Measurements from ENCODE around the gene B3GNT5.

DNA sequence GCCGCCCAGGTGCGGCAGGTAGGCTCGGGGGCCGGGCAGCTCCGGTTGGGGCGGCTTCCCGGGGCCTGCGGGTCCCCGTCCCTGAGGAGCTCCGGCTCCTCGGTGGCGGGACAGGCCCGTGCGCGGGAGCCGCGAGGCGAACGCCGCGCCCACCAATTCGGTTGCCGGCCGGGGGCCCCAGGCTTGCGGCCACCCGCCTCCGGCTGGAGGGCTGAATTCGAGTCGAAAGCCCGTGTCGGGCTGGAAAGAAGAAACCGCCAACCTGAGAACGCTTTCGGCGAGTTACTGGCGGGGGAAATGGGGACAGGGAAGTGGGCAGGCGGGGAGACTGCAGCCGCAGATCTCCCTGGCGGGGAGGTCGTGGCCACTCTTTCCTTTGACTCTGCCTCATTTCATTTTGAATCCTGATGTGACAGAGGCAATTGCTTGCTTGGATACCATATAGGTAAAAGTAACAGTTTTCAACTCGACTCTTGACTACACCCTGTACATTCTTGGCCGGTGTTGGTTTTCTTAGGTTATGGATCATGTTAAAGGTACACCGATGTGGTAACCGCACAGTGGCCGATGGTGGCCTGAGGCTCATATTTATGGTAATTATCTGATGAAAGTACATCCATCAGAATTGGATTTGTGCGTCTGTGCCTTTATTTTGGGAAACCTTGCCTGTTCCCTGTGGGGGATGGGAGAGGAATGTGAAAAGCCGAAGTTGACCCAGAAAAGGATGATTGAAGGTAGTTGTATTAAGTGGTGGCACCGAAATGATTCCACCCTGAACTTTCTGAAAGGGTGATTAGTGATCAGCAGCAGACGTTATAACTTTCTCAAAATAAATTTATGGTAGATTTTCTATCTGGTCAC, 1.7 kb downstream of the B3GNT5 start:
- TF ChIP-seq, protein P1, sequence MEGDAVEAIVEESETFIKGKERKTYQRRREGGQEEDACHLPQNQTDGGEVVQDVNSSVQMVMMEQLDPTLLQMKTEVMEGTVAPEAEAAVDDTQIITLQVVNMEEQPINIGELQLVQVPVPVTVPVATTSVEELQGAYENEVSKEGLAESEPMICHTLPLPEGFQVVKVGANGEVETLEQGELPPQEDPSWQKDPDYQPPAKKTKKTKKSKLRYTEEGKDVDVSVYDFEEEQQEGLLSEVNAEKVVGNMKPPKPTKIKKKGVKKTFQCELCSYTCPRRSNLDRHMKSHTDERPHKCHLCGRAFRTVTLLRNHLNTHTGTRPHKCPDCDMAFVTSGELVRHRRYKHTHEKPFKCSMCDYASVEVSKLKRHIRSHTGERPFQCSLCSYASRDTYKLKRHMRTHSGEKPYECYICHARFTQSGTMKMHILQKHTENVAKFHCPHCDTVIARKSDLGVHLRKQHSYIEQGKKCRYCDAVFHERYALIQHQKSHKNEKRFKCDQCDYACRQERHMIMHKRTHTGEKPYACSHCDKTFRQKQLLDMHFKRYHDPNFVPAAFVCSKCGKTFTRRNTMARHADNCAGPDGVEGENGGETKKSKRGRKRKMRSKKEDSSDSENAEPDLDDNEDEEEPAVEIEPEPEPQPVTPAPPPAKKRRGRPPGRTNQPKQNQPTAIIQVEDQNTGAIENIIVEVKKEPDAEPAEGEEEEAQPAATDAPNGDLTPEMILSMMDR (conservative IDR thresholded peaks at IDR 0.05; ENCODE audit: low read length), result no peak
- no peak for TF ChIP-seq EZH2phosphoT487 (IDR thresholded peaks at IDR 0.05; ENCODE audit: borderline replicate concordance)
